HCT116 (cell line): ENCODE measurements around the gene CHST15. TPM values are rescaled to one million over a fixed set of nuclear protein-coding genes. Genes with fewer than 3 reads are reported as not detected.

Experiments used
- ATAC-seq: fragments of 200-7000 bp; cut with Tn5 transposase; 2 replicates; pipeline ENCODE4 v1.9.1; 2020; ENCODE audit warnings: mild to moderate bottlenecking, moderate library complexity
- BruUV-seq: library from RNA; stranded (reverse); fragments of 400-500 nt; replicated peaks from 2 replicates; lab custom pipeline; 2021; lab: Mats Ljungman, UMichigan
- CTCF ChIA-PET: fragments of 300-600 bp; sonication (Branson Sonifier 250); formaldehyde crosslinking; loops from one replicate; lab custom pipeline; 2021; ENCODE audit warnings: antibody characterized with exemption; lab: Charles Lee
- POLR2A ChIA-PET: fragments of 300-600, 350-600 bp; sonication (Branson Sonifier 250); formaldehyde crosslinking; loops from one replicate; lab custom pipeline; 2021; ENCODE audit warnings: antibody characterized with exemption; lab: Charles Lee
- RAD21 ChIA-PET, 2 experiments: fragments of 300-600 bp; sonication (Branson Sonifier 250); formaldehyde crosslinking; loops; one replicate each; lab custom pipeline; 2023; ENCODE audit warnings: low total read pairs in 2 of 2; ENCODE audit not compliant: uncharacterized antibody in 2 of 2, unreplicated experiment in 2 of 2, low non-redundant PET in 1 of 2; lab: Charles Lee
- DNase-seq: peaks from one replicate; pipeline ENCODE4 v3.0.0-alpha.2; 2010; ENCODE audit warnings: low read depth, low spot score
- H2AFZ ChIP-seq: fragments of 200-600 bp; shearing (Covaris generic), sonication (generic); 2 replicates; pipeline ENCODE4 v1.6.1; 2017; ENCODE audit warnings: low read depth, mixed run types, mixed read lengths, antibody characterized with exemption, low read length; ENCODE audit not compliant: poor library complexity, severe bottlenecking
- H3K27ac ChIP-seq: 2 replicates; pipeline ENCODE4 v1.5.1; 2012; ENCODE audit warnings: low read depth, low read length
- H3K27me3 ChIP-seq: fragments of 200-600 bp; sonication (generic); 2 replicates; pipeline ENCODE4 v1.6.1; 2016; ENCODE audit warnings: mixed run types, low read length, mixed read lengths; ENCODE audit not compliant: insufficient read depth
- H3K36me3 ChIP-seq, 2 experiments: fragments of 200-500 bp in 1 of 2; fragments of 200-600 bp in 1 of 2; sonication (Bioruptor generic) in 1 of 2; sonication (generic) in 1 of 2; 2 replicates each; pipeline versions ENCODE4 v1.5.1 to v1.6.1; 2014 to 2016; ENCODE audit warnings: low read length in 2 of 2, inconsistent platforms in 1 of 2, mixed read lengths in 1 of 2, mixed run types in 1 of 2; ENCODE audit not compliant: insufficient read depth in 2 of 2, control insufficient read depth in 1 of 2
- H3K4me1 ChIP-seq, 2 experiments: fragments of 200-600 bp in 1 of 2; sonication (generic) in 1 of 2; 2 replicates each; pipeline versions ENCODE4 v1.5.1 to v1.6.1; 2012 to 2017; ENCODE audit warnings: low read length in 2 of 2, inconsistent platforms in 1 of 2, mild to moderate bottlenecking in 1 of 2, mixed read lengths in 1 of 2, mixed run types in 1 of 2, moderate library complexity in 1 of 2; ENCODE audit not compliant: insufficient read depth in 2 of 2, control insufficient read depth in 1 of 2
- H3K4me2 ChIP-seq: fragments of 200-600 bp; sonication (generic); 2 replicates; pipeline ENCODE4 v1.6.1; 2017; ENCODE audit warnings: mixed run types, low read length, mixed read lengths
- H3K4me3 ChIP-seq, 2 experiments: fragments of 200-600 bp in 1 of 2; sonication (generic) in 1 of 2; replicated peaks in 1 of 2; 2 replicates each; pipeline ENCODE4 v1.5.1; 2011 to 2016; ENCODE audit warnings: low read length in 2 of 2, control low read depth in 1 of 2, low read depth in 1 of 2, mild to moderate bottlenecking in 1 of 2, mixed read lengths in 1 of 2, mixed run types in 1 of 2
- H3K79me2 ChIP-seq: fragments of 200-600 bp; sonication (generic); 2 replicates; pipeline ENCODE4 v1.6.1; 2017; ENCODE audit warnings: mild to moderate bottlenecking, mixed run types, low read length, moderate library complexity, mixed read lengths; ENCODE audit not compliant: insufficient read depth
- H3K9ac ChIP-seq: fragments of 200-600 bp; sonication (generic); 2 replicates; pipeline ENCODE4 v1.6.1; 2016; ENCODE audit warnings: low read length, mixed read lengths
- H3K9me2 ChIP-seq: fragments of 200-600 bp; sonication (generic), shearing (Covaris generic); 2 replicates; pipeline ENCODE4 v1.6.1; 2017; ENCODE audit warnings: mixed run types, mild to moderate bottlenecking, moderate library complexity; ENCODE audit not compliant: insufficient read depth
- H3K9me3 ChIP-seq, 2 experiments: fragments of 200-500 bp in 1 of 2; fragments of 200-600 bp in 1 of 2; sonication (Bioruptor generic) in 1 of 2; sonication (generic) in 1 of 2; 2 replicates each; pipeline ENCODE4 v1.6.1; 2014 to 2017; ENCODE audit warnings: low read length in 2 of 2, mixed read lengths in 2 of 2, inconsistent platforms in 1 of 2, low read depth in 1 of 2, mild to moderate bottlenecking in 1 of 2, mixed run types in 1 of 2, moderate library complexity in 1 of 2; ENCODE audit not compliant: control insufficient read depth in 1 of 2, insufficient read depth in 1 of 2
- H4K20me1 ChIP-seq: fragments of 200-600 bp; sonication (generic), shearing (Covaris generic); 2 replicates; pipeline ENCODE4 v1.6.1; 2017; ENCODE audit warnings: mixed run types, mild to moderate bottlenecking, moderate library complexity; ENCODE audit not compliant: insufficient read depth
- CBX3 ChIP-seq: IDR thresholded peaks from 2 replicates; pipeline ENCODE4 v1.6.1; 2012; ENCODE audit warnings: low read depth
- EGR1 ChIP-seq: IDR thresholded peaks from 2 replicates; pipeline ENCODE4 v1.6.1; 2012; ENCODE audit warnings: low read depth
- ELF1 ChIP-seq: IDR thresholded peaks from 2 replicates; pipeline ENCODE4 v1.6.1; 2012; ENCODE audit warnings: low read depth, borderline replicate concordance
- EZH2 ChIP-seq: fragments of 200-600 bp; sonication (generic); IDR thresholded peaks from 2 replicates; pipeline ENCODE4 v1.6.1; 2017; ENCODE audit warnings: antibody characterized with exemption, mixed run types
- EZH2phosphoT487 ChIP-seq: fragments of 200-600 bp; IDR thresholded peaks from 2 replicates; pipeline ENCODE4 v1.6.1; 2018; ENCODE audit warnings: antibody characterized with exemption, borderline replicate concordance
- FOSL1 ChIP-seq: IDR thresholded peaks from 2 replicates; pipeline ENCODE4 v1.6.1; 2012; ENCODE audit warnings: low read depth
- POLR2A ChIP-seq: IDR thresholded peaks from 2 replicates; pipeline ENCODE4 v1.7.0; 2011; ENCODE audit warnings: borderline replicate concordance; ENCODE audit not compliant: insufficient read depth, insufficient read length; ENCODE audit errors: extremely low read depth
- POLR2AphosphoS5 ChIP-seq: IDR thresholded peaks from 2 replicates; pipeline ENCODE4 v1.6.1; 2011; ENCODE audit warnings: mild to moderate bottlenecking, low read depth, low read length, moderate library complexity
- ZFX ChIP-seq: fragments of 450-650 bp; IDR thresholded peaks from 2 replicates; pipeline ENCODE4 v1.6.1; 2017
- ZNF274 ChIP-seq: fragments of 200-500 bp; sonication (Bioruptor generic); IDR thresholded peaks from 2 replicates; pipeline ENCODE4 v1.6.1; 2014; ENCODE audit warnings: mild to moderate bottlenecking, low read depth, low read length, inconsistent platforms
- intact Hi-C: fragments of 100-400 bp; cut with micrococcal nuclease; formaldehyde crosslinking; loops from 2 replicates; pipeline ENCODE4 v1.10.0; 2022
- total RNA-seq: library from RNA; stranded (reverse); gene quantifications from one replicate; pipeline ENCODE4 v1.2.1, GENCODE V29; 2021; ENCODE audit not compliant: unreplicated experiment
- TF ChIP-seq, protein P1 (sequence below): IDR thresholded peaks from 2 replicates; pipeline ENCODE4 v1.6.1; 2011; ENCODE audit warnings: mild to moderate bottlenecking, low read length, moderate library complexity; ENCODE audit not compliant: insufficient replicate concordance; ENCODE audit errors: extremely low read depth
- TF ChIP-seq, protein P2 (sequence below): IDR thresholded peaks from 2 replicates; pipeline ENCODE4 v1.6.1; 2012; ENCODE audit warnings: low read depth
- TF ChIP-seq, protein P3 (sequence below), 3 experiments: fragments of 200-600 bp in 1 of 3; sonication (generic) in 1 of 3; IDR thresholded peaks in 2 of 3; conservative IDR thresholded peaks in 1 of 3; 2 replicates each; pipeline ENCODE4 v1.5.1; 2012 to 2017; ENCODE audit warnings: low read depth in 2 of 3, low read length in 2 of 3, antibody characterized with exemption in 1 of 3, borderline replicate concordance in 1 of 3, control low read depth in 1 of 3, mild to moderate bottlenecking in 1 of 3, mixed read lengths in 1 of 3, mixed run types in 1 of 3, moderate library complexity in 1 of 3; ENCODE audit not compliant: insufficient read depth in 1 of 3

CHST15 gene
- total RNA-seq, 1 experiment from 2014 or later = 47.2 TPM

DNA sequence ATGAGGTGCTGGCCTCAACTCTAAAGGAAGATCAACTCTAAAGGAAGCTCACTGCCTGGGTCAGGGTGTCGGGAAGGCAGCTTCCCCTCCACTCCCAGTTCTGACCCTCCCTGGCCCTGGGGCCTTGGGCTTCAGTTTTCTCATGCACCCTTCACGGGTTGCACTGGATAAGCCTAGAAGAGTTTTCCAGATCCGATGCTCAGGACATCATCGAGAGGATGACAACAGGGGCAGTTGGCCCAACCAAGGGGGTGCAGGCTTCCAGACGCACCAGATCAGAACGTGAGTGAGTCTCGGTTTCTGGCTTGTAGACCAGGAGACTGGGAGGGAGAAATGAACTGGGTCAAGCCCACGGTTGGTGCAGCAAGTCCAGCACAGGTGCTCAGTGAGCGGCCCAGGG is 34.2 kb upstream of the CHST15 start:
- no peak overlapping the region; the same call in 1 of the 2 replicates for H3K27ac ChIP-seq
- no peak overlapping the region for H3K4me3 ChIP-seq
- peaks cover 0 to 9% of the 10 kb centered on the region in 2 experiments; a peak in 1 of 4 replicates for H3K4me1 ChIP-seq
- BruUV-seq = no TSS peak
- no peak overlapping the region for H3K4me2 ChIP-seq
- H3K27me3 ChIP-seq = no peaks in the 10 kb centered on the region
- no peak for TF ChIP-seq EZH2phosphoT487
- no peak for TF ChIP-seq POLR2AphosphoS5
- TF ChIP-seq, protein P1, sequence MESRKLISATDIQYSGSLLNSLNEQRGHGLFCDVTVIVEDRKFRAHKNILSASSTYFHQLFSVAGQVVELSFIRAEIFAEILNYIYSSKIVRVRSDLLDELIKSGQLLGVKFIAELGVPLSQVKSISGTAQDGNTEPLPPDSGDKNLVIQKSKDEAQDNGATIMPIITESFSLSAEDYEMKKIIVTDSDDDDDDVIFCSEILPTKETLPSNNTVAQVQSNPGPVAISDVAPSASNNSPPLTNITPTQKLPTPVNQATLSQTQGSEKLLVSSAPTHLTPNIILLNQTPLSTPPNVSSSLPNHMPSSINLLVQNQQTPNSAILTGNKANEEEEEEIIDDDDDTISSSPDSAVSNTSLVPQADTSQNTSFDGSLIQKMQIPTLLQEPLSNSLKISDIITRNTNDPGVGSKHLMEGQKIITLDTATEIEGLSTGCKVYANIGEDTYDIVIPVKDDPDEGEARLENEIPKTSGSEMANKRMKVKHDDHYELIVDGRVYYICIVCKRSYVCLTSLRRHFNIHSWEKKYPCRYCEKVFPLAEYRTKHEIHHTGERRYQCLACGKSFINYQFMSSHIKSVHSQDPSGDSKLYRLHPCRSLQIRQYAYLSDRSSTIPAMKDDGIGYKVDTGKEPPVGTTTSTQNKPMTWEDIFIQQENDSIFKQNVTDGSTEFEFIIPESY = no peak
- TF ChIP-seq ZFX = no peak
- TF ChIP-seq EGR1 = no peak
- ChIA-PET CTCF (interaction anchor here (1.7 kb wide), 1 partner anchor 10 kb away, joined by 7 read pairs; no protein-coding TSS in a partner anchor), POLR2A (no interaction called here), RAD21 (no interaction called here)
- no peaks in the 10 kb centered on the region for H3K9me3 ChIP-seq
- no peaks in the 10 kb centered on the region for H3K9me2 ChIP-seq
- intact Hi-C loops = no loop called here
- ATAC-seq (no peak), DNase-seq (no peak)
- H3K36me3 ChIP-seq = no peaks in the 10 kb centered on the region
- no peak overlapping the region for H3K9ac ChIP-seq
- no peak overlapping the region for H2AFZ ChIP-seq
- no peaks in the 10 kb centered on the region for H4K20me1 ChIP-seq
- no peaks in the 10 kb centered on the region for H3K79me2 ChIP-seq

DNA sequence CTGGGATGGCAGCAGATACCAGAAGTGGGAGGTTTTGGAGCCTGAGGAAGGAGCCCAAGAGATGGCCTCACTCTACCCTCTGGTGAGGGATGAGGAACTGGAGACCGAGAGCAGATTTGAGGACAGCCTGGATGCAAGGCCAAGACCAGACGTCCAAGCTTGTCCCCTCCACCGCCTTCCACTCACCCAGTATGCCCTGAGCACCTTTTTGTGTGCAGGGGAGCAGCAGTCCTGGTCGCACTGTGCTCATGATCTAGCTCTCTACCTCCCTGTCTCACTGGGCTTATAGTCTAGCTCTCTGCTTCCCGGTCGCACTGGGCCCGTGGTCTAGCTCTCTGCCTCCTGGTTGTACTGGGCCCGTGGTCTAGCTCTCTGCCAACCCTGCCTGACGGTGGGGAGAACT is 33.6 kb upstream of the CHST15 start:
- RAD21 ChIA-PET = no interaction called here
- Histone ChIP-seq H3K9me3 (no peaks in the 10 kb centered on the region), H2AFZ (no peak overlapping the region), H3K79me2 (no peaks in the 10 kb centered on the region), H3K4me2 (no peak overlapping the region), H3K27ac (no peak overlapping the region), H4K20me1 (no peaks in the 10 kb centered on the region), H3K9ac (no peak overlapping the region), H3K9me2 (no peaks in the 10 kb centered on the region), H3K4me1 (peaks cover 0 to 9% of the 10 kb centered on the region in 2 experiments; a peak in 1 of 4 replicates), H3K4me3 (no peak overlapping the region), H3K36me3 (no peaks in the 10 kb centered on the region), H3K27me3 (no peaks in the 10 kb centered on the region)
- BruUV-seq = no TSS peak
- intact Hi-C loops = no loop called here
- CTCF ChIA-PET = interaction anchor here (1.7 to 2.1 kb wide), 3 partner anchors 8 to 66 kb away, joined by 7 to 8 read pairs (median 7); no protein-coding TSS in a partner anchor
- POLR2A ChIA-PET = no interaction called here
- DNase-seq = no peak
- ATAC-seq = no peak
- TF ChIP-seq POLR2AphosphoS5 (no peak), CBX3 (no peak), POLR2A (no peak), ELF1 (no peak), ZNF274 (no peak), FOSL1 (no peak), EZH2 (no peak), EZH2phosphoT487 (no peak)
- TF ChIP-seq, protein P2, sequence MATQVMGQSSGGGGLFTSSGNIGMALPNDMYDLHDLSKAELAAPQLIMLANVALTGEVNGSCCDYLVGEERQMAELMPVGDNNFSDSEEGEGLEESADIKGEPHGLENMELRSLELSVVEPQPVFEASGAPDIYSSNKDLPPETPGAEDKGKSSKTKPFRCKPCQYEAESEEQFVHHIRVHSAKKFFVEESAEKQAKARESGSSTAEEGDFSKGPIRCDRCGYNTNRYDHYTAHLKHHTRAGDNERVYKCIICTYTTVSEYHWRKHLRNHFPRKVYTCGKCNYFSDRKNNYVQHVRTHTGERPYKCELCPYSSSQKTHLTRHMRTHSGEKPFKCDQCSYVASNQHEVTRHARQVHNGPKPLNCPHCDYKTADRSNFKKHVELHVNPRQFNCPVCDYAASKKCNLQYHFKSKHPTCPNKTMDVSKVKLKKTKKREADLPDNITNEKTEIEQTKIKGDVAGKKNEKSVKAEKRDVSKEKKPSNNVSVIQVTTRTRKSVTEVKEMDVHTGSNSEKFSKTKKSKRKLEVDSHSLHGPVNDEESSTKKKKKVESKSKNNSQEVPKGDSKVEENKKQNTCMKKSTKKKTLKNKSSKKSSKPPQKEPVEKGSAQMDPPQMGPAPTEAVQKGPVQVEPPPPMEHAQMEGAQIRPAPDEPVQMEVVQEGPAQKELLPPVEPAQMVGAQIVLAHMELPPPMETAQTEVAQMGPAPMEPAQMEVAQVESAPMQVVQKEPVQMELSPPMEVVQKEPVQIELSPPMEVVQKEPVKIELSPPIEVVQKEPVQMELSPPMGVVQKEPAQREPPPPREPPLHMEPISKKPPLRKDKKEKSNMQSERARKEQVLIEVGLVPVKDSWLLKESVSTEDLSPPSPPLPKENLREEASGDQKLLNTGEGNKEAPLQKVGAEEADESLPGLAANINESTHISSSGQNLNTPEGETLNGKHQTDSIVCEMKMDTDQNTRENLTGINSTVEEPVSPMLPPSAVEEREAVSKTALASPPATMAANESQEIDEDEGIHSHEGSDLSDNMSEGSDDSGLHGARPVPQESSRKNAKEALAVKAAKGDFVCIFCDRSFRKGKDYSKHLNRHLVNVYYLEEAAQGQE = no peak
- TF ChIP-seq, protein P3, sequence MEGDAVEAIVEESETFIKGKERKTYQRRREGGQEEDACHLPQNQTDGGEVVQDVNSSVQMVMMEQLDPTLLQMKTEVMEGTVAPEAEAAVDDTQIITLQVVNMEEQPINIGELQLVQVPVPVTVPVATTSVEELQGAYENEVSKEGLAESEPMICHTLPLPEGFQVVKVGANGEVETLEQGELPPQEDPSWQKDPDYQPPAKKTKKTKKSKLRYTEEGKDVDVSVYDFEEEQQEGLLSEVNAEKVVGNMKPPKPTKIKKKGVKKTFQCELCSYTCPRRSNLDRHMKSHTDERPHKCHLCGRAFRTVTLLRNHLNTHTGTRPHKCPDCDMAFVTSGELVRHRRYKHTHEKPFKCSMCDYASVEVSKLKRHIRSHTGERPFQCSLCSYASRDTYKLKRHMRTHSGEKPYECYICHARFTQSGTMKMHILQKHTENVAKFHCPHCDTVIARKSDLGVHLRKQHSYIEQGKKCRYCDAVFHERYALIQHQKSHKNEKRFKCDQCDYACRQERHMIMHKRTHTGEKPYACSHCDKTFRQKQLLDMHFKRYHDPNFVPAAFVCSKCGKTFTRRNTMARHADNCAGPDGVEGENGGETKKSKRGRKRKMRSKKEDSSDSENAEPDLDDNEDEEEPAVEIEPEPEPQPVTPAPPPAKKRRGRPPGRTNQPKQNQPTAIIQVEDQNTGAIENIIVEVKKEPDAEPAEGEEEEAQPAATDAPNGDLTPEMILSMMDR (IDR thresholded peaks at IDR 0.05 in 2 of 3, conservative IDR thresholded peaks at IDR 0.05 in 1 of 3; ENCODE audit: borderline replicate concordance in 1 of 3, insufficient read depth in 1 of 3, low read depth in 2 of 3, low read length in 2 of 3) = no peak
